Esophagus squamous epithelium (tissue), 5 donors: ENCODE data around the gene DPY19L3. TPM values are rescaled to one million over a fixed set of nuclear protein-coding genes. Genes with fewer than 3 reads are reported as not detected.

Source experiments
- DNase-seq: peaks from one replicate; lab custom pipeline; 2025; lab: John Stamatoyannopoulos, UW
- H3K27ac ChIP-seq, 4 donors: fragments of 200-600 bp; sonication (generic); one replicate each; pipeline ENCODE4 v1.5.1; 2016 to 2019; ENCODE audit warnings: mild to moderate bottlenecking in 1 of 4
- H3K27me3 ChIP-seq, 4 donors: fragments of 200-600 bp; sonication (generic); 1 replicate in 3 of 4; 2 replicates in 1 of 4; pipeline versions ENCODE4 v1.5.1 to v1.6.0; 2017 to 2021; ENCODE audit warnings: antibody characterized with exemption in 1 of 4
- H3K36me3 ChIP-seq, 3 donors: fragments of 200-600 bp; sonication (generic); one replicate each; pipeline ENCODE4 v1.5.1; 2016 to 2019
- H3K4me1 ChIP-seq, 3 donors: fragments of 200-600 bp; sonication (generic); one replicate each; pipeline ENCODE4 v1.5.1; 2017 to 2019
- H3K4me3 ChIP-seq, 4 donors: fragments of 200-600 bp; sonication (generic); 1 replicate in 3 of 4; 2 replicates in 1 of 4; pipeline ENCODE4 v1.5.1; 2016 to 2019; ENCODE audit warnings: mild to moderate bottlenecking in 2 of 4, moderate library complexity in 1 of 4
- H3K9me3 ChIP-seq, 3 donors: fragments of 200-600 bp; sonication (generic); one replicate each; pipeline ENCODE4 v1.5.1; 2016 to 2019
- CTCF ChIP-seq, 6 experiments: fragments of 450-650 bp in 4 of 6; fragments of 200-600 bp in 2 of 6; sonication (generic) in 2 of 6; IDR thresholded peaks; one replicate each; pipeline ENCODE4 v1.5.1; 2016 to 2019; ENCODE audit warnings: antibody characterized with exemption in 6 of 6, mild to moderate bottlenecking in 4 of 6, moderate library complexity in 4 of 6
- POLR2A ChIP-seq, 4 donors: fragments of 450-650 bp; IDR thresholded peaks; one replicate each; pipeline ENCODE4 v1.6.1; 2017; ENCODE audit warnings: antibody characterized with exemption in 4 of 4, mild to moderate bottlenecking in 4 of 4, moderate library complexity in 3 of 4
- WGBS, 2 donors: methylation state at CpG; one replicate each; pipeline ENCODE4 v1.1.5; 2018; 5-methylcytosine and 5-hydroxymethylcytosine counted together
- intact Hi-C: fragments of 100-400 bp; cut with DNase I; formaldehyde crosslinking; loops from one replicate; pipeline ENCODE4 v1.15.0; 2022
- total RNA-seq, 4 donors: library from RNA; depleted of rRNA; stranded (reverse); fragments of >200 nt; gene quantifications; one replicate each; pipeline ENCODE4 v1.1.0, GENCODE V29; 2016
- donor health status: DM: yes; HTN: yes; CAD: no.

The DPY19L3 gene
- total RNA-seq, 4 donors from 2014 or later: 5.6 to 22.6 (median 16.6) TPM

- H3K27me3 ChIP-seq: no peaks in the 10 kb centered on the region
- no peaks in the 10 kb centered on the region for H3K4me1 ChIP-seq
- DNase-seq: no peak
- intact Hi-C loops: no loop called here
- peaks cover 0 to 16% (median 0%) of the 10 kb centered on the region in 3 donors for H3K36me3 ChIP-seq
- 80% methylated on average over 4 of the region's 4 CpGs for WGBS, 2 donors
- no peak for TF ChIP-seq CTCF (IDR thresholded peaks at IDR 0.05)
- no peak for TF ChIP-seq POLR2A (IDR thresholded peaks at IDR 0.05)
- no peaks in the 10 kb centered on the region for H3K9me3 ChIP-seq
- no peak overlapping the region for H3K27ac ChIP-seq
- H3K4me3 ChIP-seq: no peak overlapping the region
Observed at GRCh38 chr19:32450217-32450616, 44.6 kb downstream of the DPY19L3 start.

GRCh38 chr19:32453736-32454135 lies 48.2 kb downstream of the DPY19L3 start:
- no peak for DNase-seq
- WGBS, 2 donors: 82 to 90% methylated on average over 2 of the region's 2 CpGs
- Histone ChIP-seq H3K4me1 (no peaks in the 10 kb centered on the region), H3K4me3 (no peak overlapping the region), H3K27ac (no peak overlapping the region), H3K9me3 (no peaks in the 10 kb centered on the region), H3K27me3 (no peaks in the 10 kb centered on the region), H3K36me3 (peaks cover 0 to 48% (median 0%) of the 10 kb centered on the region in 3 donors)
- intact Hi-C loops: no loop called here
- no peak for TF ChIP-seq POLR2A (IDR thresholded peaks at IDR 0.05)
- TF ChIP-seq CTCF (IDR thresholded peaks at IDR 0.05): no peak

DNA sequence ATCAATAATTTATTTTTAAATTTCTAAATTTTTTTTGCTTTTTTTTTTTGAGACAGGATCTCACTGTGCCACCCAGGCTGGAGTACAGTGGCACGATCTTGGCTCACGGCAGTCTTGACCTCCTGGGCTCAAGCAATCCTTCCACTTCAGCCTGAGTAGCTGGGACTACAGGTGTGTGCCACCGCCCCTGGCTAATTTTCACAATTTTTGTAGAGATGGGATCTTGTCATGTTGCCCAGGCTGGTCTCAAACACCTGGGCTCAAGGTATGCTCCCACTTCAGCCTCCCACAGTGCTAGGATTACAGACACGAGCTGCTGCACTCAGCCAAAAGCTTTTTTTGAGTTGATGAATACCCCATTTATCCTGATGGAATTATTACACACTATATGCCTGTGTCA lies 50.8 kb downstream of the DPY19L3 start:
- Histone ChIP-seq H3K27me3 (no peaks in the 10 kb centered on the region), H3K36me3 (peaks cover 0 to 69% (median 0%) of the 10 kb centered on the region in 3 donors), H3K27ac (no peak overlapping the region), H3K4me1 (no peaks in the 10 kb centered on the region), H3K4me3 (no peak overlapping the region), H3K9me3 (no peaks in the 10 kb centered on the region)
- intact Hi-C loops: no loop called here
- DNase-seq: no peak
- 94 to 97% methylated on average over 4 of the region's 4 CpGs for WGBS, 2 donors
- TF ChIP-seq CTCF (IDR thresholded peaks at IDR 0.05) (no peak), POLR2A (IDR thresholded peaks at IDR 0.05) (no peak)

DNA sequence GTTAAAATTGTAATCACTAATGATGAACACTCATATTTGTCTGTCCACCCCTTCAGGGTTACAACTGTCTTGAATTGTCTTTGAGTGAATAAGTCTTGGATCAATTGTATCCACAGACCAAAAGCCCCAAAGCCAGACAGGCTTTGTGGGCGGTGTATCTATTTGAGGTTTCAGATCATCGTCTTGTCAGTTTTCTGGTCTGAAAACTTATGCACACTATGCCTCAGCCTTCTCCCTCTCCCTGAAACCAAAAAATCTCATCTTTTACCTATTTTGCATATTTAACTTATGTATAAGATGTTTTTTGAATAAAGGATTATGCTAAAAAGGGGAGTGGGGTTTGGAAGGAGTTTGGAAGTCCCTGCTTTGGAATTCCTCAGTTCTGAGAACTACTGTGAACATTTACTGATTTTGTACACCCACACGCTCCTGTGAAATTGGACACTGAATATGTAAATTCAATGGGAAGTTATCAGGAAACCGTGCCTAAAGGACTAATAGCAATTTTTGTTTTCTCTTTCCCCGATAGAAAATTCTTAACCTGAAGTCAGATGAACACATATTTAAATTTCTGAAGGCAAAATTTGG lies 52.1 kb downstream of the DPY19L3 start:
- H3K27ac ChIP-seq: no peak overlapping the region
- H3K9me3 ChIP-seq: no peaks in the 10 kb centered on the region
- H3K4me3 ChIP-seq: no peak overlapping the region
- WGBS, 2 donors: 72 to 84% methylated on average over 5 of the region's 5 CpGs
- H3K4me1 ChIP-seq: no peaks in the 10 kb centered on the region
- H3K27me3 ChIP-seq: no peaks in the 10 kb centered on the region
- intact Hi-C loops: no loop called here
- TF ChIP-seq POLR2A (IDR thresholded peaks at IDR 0.05) (no peak), CTCF (IDR thresholded peaks at IDR 0.05) (no peak)
- peaks cover 0 to 68% (median 0%) of the 10 kb centered on the region in 3 donors for H3K36me3 ChIP-seq
- no peak for DNase-seq

DNA sequence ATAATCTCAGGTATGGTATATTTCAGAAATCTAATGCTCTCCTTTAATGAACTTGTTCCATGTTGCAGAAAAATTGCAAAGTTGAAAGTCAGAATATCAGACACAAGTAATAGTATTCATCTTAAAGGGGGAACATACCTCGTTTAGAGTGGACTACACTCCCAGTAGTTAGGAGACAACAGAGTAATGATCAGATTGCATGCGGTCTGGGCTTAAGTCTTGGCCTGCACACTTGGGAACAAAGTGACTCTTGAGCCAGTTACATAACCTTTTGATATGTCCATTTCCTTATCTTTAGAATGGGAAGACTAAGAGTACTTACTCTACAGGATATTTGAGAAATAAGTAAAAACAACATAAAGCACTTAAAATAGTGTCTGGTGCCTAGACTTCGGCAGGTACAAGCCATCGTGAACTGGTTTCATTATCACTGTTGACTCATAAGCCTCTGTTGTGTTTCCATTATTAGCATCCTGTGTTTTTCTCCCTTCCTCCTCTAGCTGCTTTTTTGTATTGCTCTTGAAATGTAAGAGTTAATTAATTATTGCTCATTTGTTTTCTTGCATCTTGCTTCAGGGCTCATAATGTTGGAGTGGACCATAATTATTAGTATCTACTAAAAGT lies 53.0 kb downstream of the DPY19L3 start:
- peaks cover 0 to 72% (median 0%) of the 10 kb centered on the region in 3 donors for H3K36me3 ChIP-seq
- no peaks in the 10 kb centered on the region for H3K9me3 ChIP-seq
- intact Hi-C loops: no loop called here
- H3K4me3 ChIP-seq: no peak overlapping the region
- no peaks in the 10 kb centered on the region for H3K4me1 ChIP-seq
- H3K27me3 ChIP-seq: no peaks in the 10 kb centered on the region
- TF ChIP-seq CTCF (IDR thresholded peaks at IDR 0.05): no peak
- no peak for TF ChIP-seq POLR2A (IDR thresholded peaks at IDR 0.05)
- 74 to 75% methylated on average over 4 of the region's 4 CpGs for WGBS, 2 donors
- DNase-seq: no peak
- H3K27ac ChIP-seq: no peak overlapping the region
